WERI-Rb-1 (cell line): ENCODE measurements around the gene AP3D1.

Source experiments
- DNase-seq: peaks from one replicate; pipeline ENCODE4 v3.0.0-alpha.2; 2020
- H3K27ac ChIP-seq: fragments of 250-450 bp; sonication (Bioruptor Pico); 2 replicates; pipeline ENCODE4 v1.5.1; 2020; ENCODE audit warnings: mild to moderate bottlenecking, moderate library complexity
- H3K27me3 ChIP-seq: fragments of 250-450 bp; sonication (Bioruptor Pico); 2 replicates; pipeline ENCODE4 v1.5.1; 2021; ENCODE audit warnings: mild to moderate bottlenecking, low read depth, moderate library complexity; ENCODE audit not compliant: insufficient read depth, severe bottlenecking
- H3K36me3 ChIP-seq: fragments of 250-450 bp; sonication (Bioruptor Pico); 2 replicates; pipeline ENCODE4 v1.5.1; 2020; ENCODE audit warnings: mild to moderate bottlenecking, moderate library complexity
- H3K4me3 ChIP-seq: 2 replicates; pipeline ENCODE4 v1.5.1; 2011; ENCODE audit warnings: low read depth, mild to moderate bottlenecking, control low read depth, low read length
- H3K9me3 ChIP-seq: fragments of 250-450 bp; sonication (Bioruptor Pico); 2 replicates; pipeline ENCODE4 v1.5.1; 2021; ENCODE audit warnings: mild to moderate bottlenecking, moderate library complexity; ENCODE audit not compliant: severe bottlenecking
- CTCF ChIP-seq: IDR thresholded peaks from 2 replicates; pipeline ENCODE4 v1.5.1; 2011; ENCODE audit warnings: low read depth, mild to moderate bottlenecking, control low read depth, inconsistent platforms, low read length

Gene AP3D1

GRCh38 chr19:2190848-2191455, 39.6 kb upstream of the AP3D1 start:
- Histone ChIP-seq H3K36me3 (peaks cover 73% of the 10 kb centered on the region), H3K27me3 (no peaks in the 10 kb centered on the region), H3K4me3 (no peak overlapping the region), H3K9me3 (no peaks in the 10 kb centered on the region), H3K27ac (no peak overlapping the region)
- no peak for DNase-seq
- TF ChIP-seq CTCF, result no peak

DNA sequence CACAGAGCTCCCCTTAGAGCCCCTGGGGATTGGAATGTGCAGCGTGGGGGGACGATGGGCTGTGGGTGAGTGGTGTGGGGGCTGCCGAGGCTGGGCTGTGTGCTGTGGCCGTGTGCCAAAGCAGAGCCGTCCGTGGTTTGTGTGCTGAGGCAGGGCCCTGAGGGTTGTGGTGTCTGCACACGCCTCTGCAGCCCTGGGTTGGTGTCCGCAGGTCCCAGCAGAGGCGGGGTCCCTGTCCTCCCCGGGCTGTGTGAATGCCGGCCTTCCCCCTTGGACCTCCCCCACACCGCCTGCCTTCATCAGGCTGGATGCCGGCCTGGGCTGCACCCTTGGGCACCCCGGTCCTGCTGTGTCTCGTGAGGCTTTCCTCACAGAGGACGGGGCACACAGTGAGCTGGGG, 38.5 kb upstream of the AP3D1 start:
- Histone ChIP-seq H3K36me3 (peaks cover 79% of the 10 kb centered on the region), H3K4me3 (no peak overlapping the region)

GRCh38 chr19:2188708-2189385, 37.5 kb upstream of the AP3D1 start:
- DNase-seq, result no peak
- H3K9me3 ChIP-seq, result no peaks in the 10 kb centered on the region
- H3K36me3 ChIP-seq, result peaks cover 78% of the 10 kb centered on the region
- no peaks in the 10 kb centered on the region for H3K27me3 ChIP-seq
- no peak overlapping the region for H3K4me3 ChIP-seq
- H3K27ac ChIP-seq, result no peak overlapping the region
- TF ChIP-seq CTCF, result no peak

More for the DNA sequence above, 38.5 kb upstream of the AP3D1 start:
- DNase-seq, result no peak
- Histone ChIP-seq H3K9me3 (no peaks in the 10 kb centered on the region), H3K27me3 (no peaks in the 10 kb centered on the region), H3K27ac (no peak overlapping the region)
- no peak for TF ChIP-seq CTCF

DNA sequence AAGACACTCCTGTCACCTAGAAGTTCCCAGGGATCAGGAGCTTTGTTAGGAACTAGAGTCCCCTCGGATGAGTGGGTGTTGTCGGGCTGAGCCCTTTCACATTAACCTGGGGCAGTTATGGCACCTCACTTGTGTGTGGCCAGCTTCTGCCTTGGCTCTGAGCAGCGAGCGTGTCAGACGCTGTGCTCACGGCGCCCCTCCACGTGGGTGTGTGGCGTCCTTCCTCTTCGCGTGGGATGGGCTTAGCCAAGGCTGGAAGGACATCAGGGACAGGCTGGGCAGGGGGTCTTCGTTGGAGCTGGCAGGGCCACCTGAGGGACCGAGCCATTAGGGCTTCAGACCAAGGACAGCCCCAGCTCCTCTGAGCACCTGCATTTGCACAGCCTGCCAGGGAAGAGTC, 35.8 kb upstream of the AP3D1 start:
- DNase-seq, result no peak
- H3K4me3 ChIP-seq, result no peak overlapping the region
- no peak for TF ChIP-seq CTCF
- H3K27ac ChIP-seq, result no peak overlapping the region
- H3K9me3 ChIP-seq, result no peaks in the 10 kb centered on the region
- no peaks in the 10 kb centered on the region for H3K27me3 ChIP-seq
- peaks cover 75% of the 10 kb centered on the region for H3K36me3 ChIP-seq

- DNase-seq, result no peak
- peaks cover 71% of the 10 kb centered on the region for H3K36me3 ChIP-seq
- H3K4me3 ChIP-seq, result no peak overlapping the region
- H3K9me3 ChIP-seq, result no peaks in the 10 kb centered on the region
- H3K27me3 ChIP-seq, result no peaks in the 10 kb centered on the region
- TF ChIP-seq CTCF, result no peak
- no peak overlapping the region for H3K27ac ChIP-seq
These were observed 34.9 kb upstream of the AP3D1 start for GRCh38 chr19:2186071-2186846.
